HG03575 (cell line): ENCODE data around the gene CCDC77.

ENCODE experiments used
- ATAC-seq: cut with Tn5 transposase; IDR thresholded peaks from one replicate; pipeline ENCODE4 v1.9.1; 2021; ENCODE audit not compliant: unreplicated experiment, insufficient number of reproducible peaks, low FRiP score; ENCODE audit errors: extremely low read depth

CCDC77 gene

GRCh38 chr12:449203-449602, 47.8 kb downstream of the CCDC77 start:
- no peak for ATAC-seq

- no peak for ATAC-seq
Observed at GRCh38 chr12:450438-450837, 49.0 kb downstream of the CCDC77 start.

- no peak for ATAC-seq
Observed at GRCh38 chr12:452667-453210, 51.3 kb downstream of the CCDC77 start.

- no peak for ATAC-seq
Observed at GRCh38 chr12:454833-455232, 53.4 kb downstream of the CCDC77 start.

GRCh38 chr12:455821-456220, 54.4 kb downstream of the CCDC77 start:
- no peak for ATAC-seq

GRCh38 chr12:457676-458075, 56.2 kb downstream of the CCDC77 start:
- ATAC-seq, result no peak

- no peak for ATAC-seq
Observed at GRCh38 chr12:459050-459429, 57.6 kb downstream of the CCDC77 start.

- ATAC-seq, result no peak
Observed at GRCh38 chr12:459430-460258, 58.2 kb downstream of the CCDC77 start, which contains the start of gene B4GALNT3. Gene B4GALNT3, plus strand, starts transcription at chr12:459939. Its CDS starts 438 bp downstream, at chr12:460377.

GRCh38 chr12:460261-461230, 59.1 kb downstream of the CCDC77 start:
- ATAC-seq, result no peak

GRCh38 chr12:461425-461824, 60.0 kb downstream of the CCDC77 start:
- ATAC-seq, result no peak

GRCh38 chr12:462936-463705, 61.7 kb downstream of the CCDC77 start:
- no peak for ATAC-seq

- ATAC-seq, result no peak
Observed at GRCh38 chr12:464484-465267, 63.2 kb downstream of the CCDC77 start.

- ATAC-seq, result no peak
Observed at GRCh38 chr12:466039-466438, 64.6 kb downstream of the CCDC77 start.

GRCh38 chr12:466762-467161, 65.3 kb downstream of the CCDC77 start:
- ATAC-seq, result no peak

GRCh38 chr12:467591-467990, 66.1 kb downstream of the CCDC77 start:
- ATAC-seq, result no peak

GRCh38 chr12:468671-469389, 67.4 kb downstream of the CCDC77 start:
- ATAC-seq, result no peak

GRCh38 chr12:470133-470532, 68.7 kb downstream of the CCDC77 start:
- ATAC-seq, result no peak

- ATAC-seq, result no peak
Observed at GRCh38 chr12:473198-473597, 71.8 kb downstream of the CCDC77 start.
